HL-60/S4 treated with retinoic acid at 250 ng/mL for 4 days and 3 days (cell line): ENCODE data around the gene OR5T2.
"Not testable (repeated sequence)": the region's sequence is repeated elsewhere in the genome, so short reads cannot be mapped to it uniquely, and the experiment has no call there.

Experiments used
- in situ Hi-C: fragments of 300-500 bp; cut with MboI; formaldehyde crosslinking; loops from 2 replicates; pipeline ENCODE4 v1.7.0; 2022; ENCODE audit warnings: low sequenced_read_pairs

Gene OR5T2

GRCh38 chr11:56234155-56234554 is at the start of gene OR5T2:
TSS of gene OR5T2 (minus strand) at chr11:56234255. CDS start at chr11:56233062, 1,193 bp downstream.
- in situ Hi-C loops: no loop called here

GRCh38 chr11:56273854-56274253 is 39.8 kb upstream of the OR5T2 start, which contains the start of gene OR5T1:
TSS of gene OR5T1 (plus strand) at chr11:56274154. CDS start at chr11:56275639, 1,485 bp downstream.
- in situ Hi-C loops: no loop called here

DNA sequence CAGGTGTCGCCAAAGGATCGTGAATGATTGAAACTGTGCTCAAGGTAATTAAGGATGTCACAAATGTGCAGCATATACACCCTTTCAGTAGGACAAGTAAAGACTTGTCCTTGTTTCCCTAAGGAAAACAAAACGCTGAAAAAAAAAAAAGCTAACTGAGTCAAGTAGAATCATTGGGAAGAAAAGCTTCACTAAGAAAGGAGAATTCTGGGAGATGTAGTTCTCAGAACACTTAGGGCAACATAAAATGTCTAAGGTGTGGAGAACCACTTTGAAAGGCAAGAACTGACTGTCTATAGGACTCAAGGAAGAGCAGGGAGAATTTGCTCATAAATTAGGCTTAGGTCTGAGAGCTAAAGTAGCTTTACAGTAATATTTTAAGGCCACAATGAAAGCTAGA is 37.0 kb upstream of the OR5T2 start:
- in situ Hi-C loops: no loop called here

- in situ Hi-C loops: no loop called here
Observed at GRCh38 chr11:56251954-56252353, 17.9 kb upstream of the OR5T2 start, which contains the start of gene OR5T3. TSS of gene OR5T3 (plus strand) at chr11:56252254. CDS start at chr11:56252254, 0 bp downstream.

- in situ Hi-C loops: not testable (repeated sequence)
Observed at GRCh38 chr11:56219735-56220134, 14.3 kb downstream of the OR5T2 start.

DNA sequence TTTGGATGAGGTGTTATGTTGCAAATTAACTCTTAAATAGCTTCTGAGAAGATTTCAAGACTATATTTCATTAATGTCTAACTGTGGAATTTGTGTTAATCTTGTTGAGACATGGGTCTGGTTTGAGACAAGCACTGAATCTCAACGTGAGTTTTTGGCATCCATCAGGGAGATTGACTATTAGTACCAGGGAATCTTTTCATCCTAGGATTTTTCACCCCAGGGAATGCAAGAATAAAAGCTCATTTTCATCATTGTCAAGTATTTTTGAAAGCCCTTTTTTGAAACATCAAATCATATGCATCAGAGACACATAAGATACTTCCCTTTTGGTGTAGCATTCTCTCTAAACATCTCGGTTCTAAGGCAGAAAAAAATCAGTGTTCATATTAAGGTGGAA is 19.5 kb downstream of the OR5T2 start:
- in situ Hi-C loops: no loop called here

- in situ Hi-C loops: no loop called here
Observed at GRCh38 chr11:56207790-56208189, 26.3 kb downstream of the OR5T2 start.

DNA sequence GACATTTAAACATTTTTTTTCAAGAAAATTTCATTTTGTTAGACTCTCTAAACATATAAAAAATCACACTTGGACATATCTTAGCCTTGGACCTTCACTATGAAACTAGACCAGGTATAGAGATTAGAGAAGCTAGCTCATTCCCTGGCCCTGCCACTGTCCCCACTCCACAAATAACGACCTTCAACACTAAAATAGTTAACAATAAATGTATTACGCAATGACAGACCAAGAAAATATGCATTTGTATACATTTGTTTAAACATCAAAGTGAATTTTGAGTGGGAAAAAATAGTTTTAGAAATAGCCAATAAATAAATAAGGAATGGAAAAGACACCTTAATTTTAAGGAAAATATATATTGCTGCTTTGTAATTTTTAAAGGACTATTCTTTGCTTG is 36.7 kb downstream of the OR5T2 start:
- in situ Hi-C loops: no loop called here

DNA sequence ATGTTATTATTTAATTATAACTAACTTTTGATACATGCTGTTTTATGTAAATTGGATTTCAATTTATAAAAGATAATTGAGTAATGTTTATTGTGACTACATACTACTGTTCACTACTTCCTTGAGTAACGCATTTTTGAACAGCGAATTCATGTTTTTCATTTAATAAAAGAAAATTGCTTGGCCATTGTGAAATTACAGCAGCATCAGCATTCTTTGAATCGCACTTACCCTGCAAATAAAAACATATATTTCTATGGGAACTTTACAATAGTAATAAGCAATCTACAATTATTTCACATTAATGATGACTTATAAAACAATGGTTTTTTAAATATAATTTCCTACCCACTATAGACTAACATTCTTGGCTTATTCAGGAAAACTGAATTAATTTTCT is 37.4 kb downstream of the OR5T2 start:
- in situ Hi-C loops: no loop called here

- in situ Hi-C loops: no loop called here
Observed at GRCh38 chr11:56188602-56189001, 45.5 kb downstream of the OR5T2 start.

- in situ Hi-C loops: no loop called here
Observed at GRCh38 chr11:56183459-56183858, 50.6 kb downstream of the OR5T2 start.
